HG03064 (cell line): ENCODE measurements around the gene GUCY1B1.
"Not testable (repeated sequence)": the region's sequence is repeated elsewhere in the genome, so short reads cannot be mapped to it uniquely, and the experiment has no call there.

Experiments
- ATAC-seq: cut with Tn5 transposase; IDR thresholded peaks from one replicate; pipeline ENCODE4 v1.9.1; 2021; ENCODE audit warnings: low read depth; ENCODE audit not compliant: unreplicated experiment

The GUCY1B1 gene

DNA sequence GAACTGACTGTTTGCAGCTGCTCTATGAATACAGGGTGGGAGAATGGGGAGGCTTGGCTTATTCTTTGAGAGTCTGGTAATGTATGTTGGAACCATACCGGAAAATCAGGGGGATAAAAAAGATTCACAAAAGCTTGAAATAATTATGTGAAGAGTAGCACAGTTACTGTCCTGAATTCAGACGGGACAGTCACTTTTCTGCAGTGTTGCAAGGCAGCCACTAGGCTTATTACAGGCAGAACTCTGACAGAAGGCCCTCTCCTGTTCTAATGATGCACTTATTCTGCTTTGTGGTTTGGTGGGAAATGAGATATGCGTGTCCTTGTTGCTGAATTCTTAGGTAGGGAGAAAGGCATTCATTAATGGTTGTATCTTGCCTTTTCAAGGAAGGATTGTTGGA lies 37.2 kb downstream of the GUCY1B1 start:
- ATAC-seq: no peak

DNA sequence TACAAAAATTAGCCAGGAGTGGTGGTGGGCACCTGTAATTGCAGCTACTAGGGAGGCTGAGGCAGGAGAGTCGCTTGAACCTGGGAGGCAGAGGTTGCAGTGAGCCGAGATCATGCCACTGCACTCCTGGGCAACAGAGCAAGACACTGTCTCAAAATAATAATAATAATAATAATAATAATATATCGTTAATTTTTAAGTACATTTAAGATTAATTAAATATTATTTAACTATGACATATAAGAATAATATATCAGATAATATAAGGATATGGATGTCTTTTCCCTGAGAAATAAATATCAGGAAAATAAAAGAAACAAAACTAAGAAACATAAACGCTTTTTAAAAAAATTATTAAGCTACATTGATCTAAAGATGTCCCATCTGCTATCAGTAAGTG lies 38.8 kb downstream of the GUCY1B1 start:
- ATAC-seq: not testable (repeated sequence)

DNA sequence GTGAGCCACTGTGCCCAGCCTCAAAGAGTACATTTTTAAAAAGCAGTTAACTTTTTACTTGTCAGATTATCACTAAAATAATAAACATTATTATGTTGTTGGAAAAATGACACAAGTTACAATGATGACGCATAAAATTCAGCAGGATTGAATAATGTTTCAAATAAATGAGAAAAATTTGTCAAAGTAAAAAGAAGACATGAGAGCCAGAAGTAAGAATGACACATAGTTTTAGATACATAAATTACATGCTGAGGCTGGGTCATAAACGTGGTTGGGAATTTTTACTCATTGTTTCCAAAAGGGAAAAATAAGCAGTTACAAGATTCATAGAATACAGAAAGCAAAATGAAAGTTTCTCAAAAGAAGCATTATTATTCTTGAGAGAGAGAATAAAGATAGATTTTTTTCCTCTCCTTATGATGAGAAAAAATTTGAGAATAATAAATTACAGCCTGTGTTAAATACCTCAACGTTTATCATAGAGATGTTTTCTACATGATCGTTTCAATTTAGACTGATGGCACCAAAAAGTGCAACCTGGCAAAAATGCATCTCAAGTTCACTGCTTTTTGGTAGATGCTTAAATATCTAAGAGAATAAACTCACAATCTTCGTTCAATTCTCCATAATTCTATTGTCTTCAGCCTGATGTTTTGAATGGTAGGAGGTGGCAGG lies 40.4 kb downstream of the GUCY1B1 start:
- ATAC-seq: no peak

DNA sequence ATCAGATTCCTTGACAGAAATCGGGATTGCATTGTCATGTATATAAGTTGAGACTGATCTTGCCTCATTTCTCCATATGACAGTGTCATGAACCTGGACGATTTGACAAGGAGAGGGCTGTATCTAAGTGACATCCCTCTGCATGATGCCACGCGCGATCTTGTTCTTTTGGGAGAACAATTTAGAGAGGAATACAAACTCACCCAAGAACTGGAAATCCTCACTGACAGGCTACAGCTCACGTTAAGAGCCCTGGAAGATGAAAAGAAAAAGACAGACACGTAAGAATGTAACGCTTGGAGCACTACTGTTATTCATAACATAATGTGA lies 40.9 kb downstream of the GUCY1B1 start:
- ATAC-seq: no peak

DNA sequence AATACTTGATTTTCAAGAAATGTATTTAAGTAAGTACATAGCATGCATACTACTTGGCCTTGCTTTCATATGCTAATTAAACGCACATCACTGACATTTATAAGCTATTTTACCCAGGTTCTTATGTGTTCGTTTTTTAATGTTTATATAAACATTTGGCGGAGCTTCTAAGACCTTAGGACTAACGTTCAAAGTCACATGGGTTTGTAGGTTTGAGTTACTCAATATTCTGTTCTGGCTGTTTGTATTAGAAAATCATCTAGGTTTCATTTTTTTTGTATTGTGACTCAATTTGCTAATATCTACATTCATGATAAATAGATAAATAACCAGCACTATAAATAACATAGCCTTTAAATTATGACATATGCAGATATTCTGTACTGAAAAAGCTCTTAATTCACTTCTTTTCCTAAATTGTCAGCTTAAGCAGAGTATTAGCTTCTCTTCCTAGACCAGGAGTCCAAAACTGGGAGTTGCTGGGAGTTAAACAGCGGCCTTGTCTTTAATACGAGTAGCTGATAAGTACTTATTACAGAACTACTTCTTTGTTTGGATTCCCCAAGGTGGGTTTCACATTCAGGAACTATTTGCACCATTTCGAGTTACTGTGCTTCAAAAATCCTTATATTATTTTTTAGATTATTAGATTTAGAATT lies 42.0 kb downstream of the GUCY1B1 start:
- no peak for ATAC-seq

DNA sequence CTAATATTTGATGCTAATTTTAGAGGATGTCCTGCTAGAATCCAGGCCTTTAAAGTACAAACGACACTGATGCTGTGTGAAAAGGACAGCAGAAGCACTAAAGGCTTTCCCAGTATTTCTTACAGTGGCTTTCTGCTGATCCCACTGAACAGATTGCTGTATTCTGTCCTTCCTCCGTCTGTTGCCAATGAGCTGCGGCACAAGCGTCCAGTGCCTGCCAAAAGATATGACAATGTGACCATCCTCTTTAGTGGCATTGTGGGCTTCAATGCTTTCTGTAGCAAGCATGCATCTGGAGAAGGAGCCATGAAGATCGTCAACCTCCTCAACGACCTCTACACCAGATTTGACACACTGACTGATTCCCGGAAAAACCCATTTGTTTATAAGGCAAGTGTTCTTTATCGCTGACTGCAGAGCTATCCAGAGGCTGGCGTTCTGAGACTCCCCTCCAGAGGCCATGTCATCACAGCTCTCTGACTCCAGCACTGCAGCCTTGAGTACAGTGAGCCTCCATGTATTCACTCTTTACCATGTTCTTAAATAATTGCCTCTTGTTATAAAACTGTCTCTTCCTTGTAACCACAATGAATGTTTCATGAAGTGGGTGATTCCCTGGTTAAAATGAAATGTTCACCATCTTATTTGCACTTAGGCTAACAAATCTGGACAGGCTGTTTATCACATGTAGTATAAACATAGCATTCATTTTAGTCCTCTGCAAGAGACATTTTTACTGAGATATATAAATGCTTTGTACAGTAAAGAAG lies 43.6 kb downstream of the GUCY1B1 start:
- no peak for ATAC-seq

DNA sequence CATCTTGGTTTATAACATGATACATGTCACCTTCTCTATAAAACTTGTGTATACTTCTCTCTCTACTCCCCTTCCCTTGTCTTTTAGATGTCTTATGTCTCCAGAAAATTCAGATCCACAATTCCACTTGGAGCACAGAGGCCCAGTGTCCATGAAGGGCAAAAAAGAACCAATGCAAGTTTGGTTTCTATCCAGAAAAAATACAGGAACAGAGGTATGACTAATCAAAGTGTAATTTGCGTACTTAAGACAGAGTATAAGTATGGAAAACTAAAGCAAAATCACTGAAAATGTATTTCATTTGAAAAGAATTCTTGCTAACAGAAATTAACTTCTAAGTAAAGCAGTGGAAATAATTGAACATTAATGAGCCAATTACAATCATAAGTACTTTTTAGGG lies 46.2 kb downstream of the GUCY1B1 start:
- ATAC-seq: no peak

DNA sequence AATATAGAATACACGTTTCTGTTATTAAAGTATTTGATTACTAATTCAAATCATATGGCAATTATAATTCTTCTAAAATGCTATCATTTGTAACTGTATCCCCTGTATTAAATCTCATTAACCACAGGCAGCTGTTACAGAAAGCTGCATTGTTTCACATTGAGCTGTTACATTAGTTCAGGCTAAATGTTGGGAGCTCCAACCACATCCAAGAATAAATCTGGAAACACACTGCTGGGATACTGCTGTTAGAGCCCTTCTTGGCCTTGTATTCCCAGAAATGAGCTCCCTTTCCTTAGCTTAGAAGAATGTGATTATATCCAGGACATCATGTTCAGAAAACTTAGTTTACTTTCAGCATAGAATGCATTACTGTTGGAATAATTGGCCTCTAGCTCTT lies 48.2 kb downstream of the GUCY1B1 start:
- ATAC-seq: no peak

DNA sequence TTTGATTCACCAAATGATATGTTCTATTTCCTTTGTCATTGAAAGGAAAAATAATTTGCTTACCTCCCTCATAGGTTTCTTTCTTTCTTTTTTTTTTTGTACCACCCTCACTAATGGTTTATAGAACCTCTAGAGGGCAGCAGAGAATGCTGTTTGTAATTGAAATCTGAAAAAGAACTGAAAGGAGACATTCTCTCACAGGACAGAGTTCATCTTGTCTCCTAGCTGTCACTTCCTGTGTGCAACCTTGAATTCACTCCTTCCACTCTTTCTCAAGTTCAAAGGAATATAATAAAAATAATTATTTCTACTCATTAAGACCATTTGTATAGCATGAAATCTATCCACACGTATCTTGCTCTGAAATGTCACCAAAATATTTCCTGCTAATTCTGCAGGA lies 51.0 kb downstream of the GUCY1B1 start:
- ATAC-seq: peak; percentile 98

DNA sequence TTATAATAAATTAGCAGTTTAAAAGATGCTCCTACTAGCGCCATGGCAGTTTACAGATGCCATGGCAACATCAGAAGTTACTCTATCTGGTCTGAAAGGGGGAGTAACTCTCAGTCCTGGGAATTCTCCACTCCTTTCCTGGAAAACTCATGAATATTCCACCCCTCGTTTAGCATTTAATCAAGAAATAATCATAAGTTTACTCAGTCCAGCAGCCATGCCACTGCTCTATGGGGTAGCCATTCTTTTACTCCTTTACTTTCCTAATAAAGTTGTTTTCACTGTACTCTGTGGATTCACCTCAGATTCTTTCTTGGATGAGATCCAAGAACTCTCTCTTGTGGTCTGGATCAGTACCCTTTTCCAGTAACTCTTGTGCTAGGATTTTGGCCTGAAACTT lies 52.3 kb downstream of the GUCY1B1 start:
- ATAC-seq: no peak

DNA sequence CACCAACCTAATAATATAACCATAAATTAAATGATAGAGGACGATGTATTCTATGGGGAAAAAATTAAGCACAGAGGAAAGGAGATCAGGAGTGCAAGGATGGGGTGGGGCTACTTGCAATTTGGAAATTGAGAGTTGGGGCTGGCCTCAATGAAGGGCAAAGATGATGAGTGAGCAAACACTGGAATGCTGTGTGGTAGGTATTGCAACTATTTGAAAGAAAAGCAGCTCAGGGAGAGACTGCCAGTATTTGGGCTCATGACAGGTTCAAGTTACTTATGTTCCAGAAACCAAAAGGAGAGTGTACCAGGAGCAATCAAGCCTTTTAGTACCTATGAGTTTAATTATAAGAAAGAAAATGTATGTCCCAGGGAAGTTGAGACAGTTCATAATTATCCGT lies 59.8 kb downstream of the GUCY1B1 start:
- ATAC-seq: no peak

DNA sequence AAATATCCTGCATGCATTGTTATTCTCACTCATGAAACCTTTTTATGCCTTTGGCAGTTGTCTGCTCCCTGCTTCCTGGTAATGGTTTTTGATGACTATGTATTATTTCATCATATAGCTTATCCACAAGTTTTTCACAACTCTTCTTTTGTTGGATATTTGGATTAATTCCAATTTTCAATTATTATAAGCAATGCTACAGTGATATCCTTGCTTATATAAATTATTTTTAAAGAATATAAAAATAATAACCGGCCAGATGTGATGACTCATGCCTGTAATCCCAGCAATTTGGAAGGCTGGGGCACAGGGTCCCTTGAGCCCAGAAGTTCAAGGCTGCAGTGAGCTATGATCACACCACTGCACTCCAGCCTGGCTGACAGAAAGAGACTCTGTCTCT lies 60.2 kb downstream of the GUCY1B1 start:
- no peak for ATAC-seq

DNA sequence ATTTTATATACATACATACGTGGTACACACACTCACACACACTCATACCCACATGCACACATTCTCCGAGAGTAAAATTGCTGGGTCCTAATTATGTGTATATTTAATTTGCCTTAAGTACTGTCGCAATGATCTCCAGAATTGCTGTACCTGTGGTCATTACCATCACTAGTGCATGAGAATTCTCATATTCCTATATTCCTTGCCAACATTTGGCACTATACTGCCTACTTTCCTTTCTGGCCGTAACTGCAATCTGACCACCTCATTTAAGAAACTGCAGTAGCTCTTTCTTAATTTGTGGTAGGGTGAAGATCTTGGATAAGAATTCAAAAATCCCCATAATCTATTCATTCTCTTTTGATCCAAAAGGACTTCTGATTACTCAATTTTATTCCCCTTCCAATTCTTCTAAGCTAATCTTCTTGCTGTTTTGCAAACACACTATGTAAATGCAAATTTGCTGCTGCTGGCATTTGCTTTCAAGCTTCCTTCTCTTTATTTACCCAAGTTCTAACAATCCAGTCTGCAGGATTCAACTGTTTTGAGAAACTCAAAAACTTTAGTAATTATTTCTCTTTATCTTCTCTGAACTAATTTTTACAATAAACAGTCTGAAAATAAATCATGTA lies 62.2 kb downstream of the GUCY1B1 start:
- no peak for ATAC-seq

DNA sequence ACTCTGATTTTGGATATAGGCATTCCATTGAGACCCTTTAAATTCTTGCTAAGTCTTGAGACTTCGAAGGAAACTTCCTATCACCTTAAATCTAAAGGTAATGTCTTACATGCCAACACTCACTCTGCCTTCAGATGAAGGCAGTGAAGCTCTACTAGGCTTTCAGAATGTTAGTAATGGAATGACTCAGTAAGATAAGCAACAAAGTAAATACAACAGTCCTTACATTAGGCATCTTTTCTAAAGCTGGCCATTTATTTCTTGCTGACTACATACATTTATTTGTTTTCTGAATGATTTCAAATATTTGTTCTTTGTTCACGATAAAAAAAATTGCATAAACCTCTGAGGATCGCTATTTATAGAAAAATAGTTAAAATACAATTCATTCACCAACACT lies 63.8 kb downstream of the GUCY1B1 start:
- ATAC-seq: no peak

DNA sequence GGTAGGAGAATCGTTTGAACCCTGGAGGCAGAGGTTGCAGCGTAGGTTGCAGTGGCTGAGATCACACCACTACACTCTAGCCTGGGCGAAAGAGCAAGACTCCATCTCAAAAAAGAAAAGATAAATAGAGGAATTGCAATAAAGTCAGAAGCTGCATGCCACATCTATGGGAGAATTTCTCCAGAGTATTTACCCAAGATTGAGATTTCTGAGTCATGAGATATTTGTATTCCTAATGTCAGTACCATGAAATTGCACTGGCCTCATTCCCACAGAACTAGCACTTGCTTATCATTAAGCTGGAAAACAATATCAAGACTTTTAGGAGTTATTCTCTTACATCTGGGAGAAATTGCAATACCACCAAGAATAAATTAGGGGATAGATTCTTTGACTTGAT lies 69.8 kb downstream of the GUCY1B1 start:
- no peak for ATAC-seq

DNA sequence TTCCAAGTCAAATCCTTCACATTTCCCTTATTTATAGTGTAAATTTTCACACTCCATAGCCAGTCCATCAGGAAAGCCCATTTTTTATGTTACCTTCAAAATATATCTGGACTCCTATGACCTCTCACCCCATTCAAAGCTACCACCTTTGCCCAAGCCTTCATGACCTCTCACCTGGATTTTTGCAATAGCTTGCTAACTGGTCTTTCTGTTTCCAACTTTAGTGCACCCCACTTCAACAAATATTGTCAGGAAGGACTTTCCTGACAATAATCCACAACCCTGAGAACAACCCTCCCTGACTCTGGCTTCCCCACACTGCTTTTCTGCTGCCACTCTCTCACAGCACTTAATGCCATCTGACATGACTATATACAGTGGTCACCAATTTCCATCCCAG lies 73.8 kb downstream of the GUCY1B1 start:
- no peak for ATAC-seq

DNA sequence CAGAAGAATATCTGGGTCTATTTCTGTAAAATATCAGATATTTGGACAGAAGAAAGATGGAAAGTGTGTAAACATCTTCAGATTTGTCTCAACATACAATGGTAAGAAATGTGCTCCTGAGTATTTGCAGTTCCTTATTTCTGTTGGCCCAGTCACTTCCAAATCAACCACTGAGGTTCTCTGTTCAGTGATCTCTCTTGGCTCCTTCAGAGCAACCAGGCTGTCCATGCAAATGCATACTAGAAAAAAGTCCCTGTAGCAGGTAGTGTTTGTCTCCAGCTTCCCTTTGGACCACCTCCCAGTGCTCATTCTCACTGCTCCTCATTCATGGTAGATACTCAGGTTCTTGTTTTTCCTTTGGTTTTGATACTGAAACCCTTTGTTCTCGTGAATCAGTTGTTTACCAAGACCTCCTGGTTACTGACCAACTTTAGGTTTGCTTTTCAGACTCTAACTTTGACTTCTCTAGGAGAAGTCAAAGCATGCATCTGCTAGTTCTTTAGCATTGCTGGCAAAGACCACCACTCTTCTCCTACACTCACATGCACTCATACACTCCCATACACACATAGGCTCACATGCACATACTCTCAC lies 78.5 kb downstream of the GUCY1B1 start:
- ATAC-seq: no peak

DNA sequence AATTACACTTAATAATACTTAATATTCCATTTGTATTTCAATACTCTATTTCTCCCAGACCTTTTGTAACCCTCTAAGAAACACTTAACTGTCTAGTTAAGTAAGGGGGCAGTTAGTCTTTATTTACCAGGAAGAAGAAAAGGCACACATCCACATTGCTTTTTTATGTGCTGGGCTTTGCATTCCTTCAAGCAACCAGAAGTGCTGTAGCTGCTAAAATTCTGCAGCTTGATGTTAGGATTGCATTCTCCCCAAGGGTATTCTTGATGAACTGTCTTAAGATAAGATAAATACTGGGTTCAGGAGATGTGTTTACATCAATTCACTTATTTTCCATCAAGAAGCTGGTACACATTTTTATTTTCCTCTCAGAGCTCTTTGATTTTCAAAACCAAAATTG lies 83.3 kb downstream of the GUCY1B1 start:
- ATAC-seq: no peak

DNA sequence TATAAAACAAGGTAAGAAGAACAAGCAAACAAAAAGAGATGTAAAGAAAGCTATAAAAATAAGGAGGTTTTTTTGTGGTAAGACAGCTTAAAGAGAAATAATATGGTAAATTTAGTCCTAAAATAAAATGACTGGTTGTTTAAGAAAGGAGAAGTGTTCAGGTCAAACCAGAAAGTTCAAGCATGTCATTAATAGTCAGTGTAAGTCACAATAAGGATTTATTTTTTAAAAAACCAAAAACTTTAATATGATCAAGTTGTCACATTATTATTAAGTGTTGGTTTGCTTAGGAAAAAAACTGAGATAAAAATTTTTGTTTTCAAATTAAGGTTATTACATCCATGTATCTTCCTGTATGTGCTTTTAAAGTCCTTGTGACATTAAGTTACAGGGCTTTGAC lies 88.1 kb downstream of the GUCY1B1 start:
- no peak for ATAC-seq

DNA sequence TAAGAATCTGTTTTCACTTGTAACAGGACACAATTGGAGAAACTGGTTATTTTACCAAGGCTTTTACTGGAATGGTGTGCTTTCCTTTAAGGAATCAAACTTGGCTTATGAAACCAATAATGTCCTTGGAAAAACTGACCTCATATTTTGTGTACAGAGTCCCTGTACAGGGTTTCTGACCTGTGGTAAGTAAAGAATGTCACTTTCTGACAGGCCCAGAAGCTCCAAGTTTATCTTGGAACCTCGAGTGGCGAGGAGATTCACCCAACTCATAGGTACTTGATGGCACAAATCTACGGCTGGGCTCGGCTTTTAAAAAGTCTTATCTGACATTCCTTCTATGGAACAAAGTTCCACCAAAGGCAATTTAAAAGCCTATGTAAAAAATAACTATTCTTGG lies 90.2 kb downstream of the GUCY1B1 start:
- no peak for ATAC-seq

DNA sequence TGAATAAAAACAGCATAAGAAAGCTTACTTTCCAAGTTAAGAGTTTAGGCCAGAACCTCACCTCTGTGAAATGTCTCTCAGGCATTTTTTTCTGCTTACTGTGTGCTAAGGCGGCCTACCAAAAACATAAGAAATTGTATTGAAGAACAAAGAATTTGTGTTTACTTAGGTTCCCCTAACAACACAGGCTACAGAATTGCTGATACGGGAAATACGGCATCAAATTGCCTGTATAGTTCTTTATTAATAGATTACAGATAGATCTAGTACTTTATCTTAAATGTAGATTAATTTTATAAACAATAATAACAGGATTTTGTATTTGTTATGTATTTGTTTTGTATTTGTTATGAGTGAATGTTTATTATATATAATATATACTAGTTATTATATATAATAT lies 94.4 kb downstream of the GUCY1B1 start:
- no peak for ATAC-seq
